ENCODE measurements around the gene CTH.

- TF ChIP-seq, protein P1, sequence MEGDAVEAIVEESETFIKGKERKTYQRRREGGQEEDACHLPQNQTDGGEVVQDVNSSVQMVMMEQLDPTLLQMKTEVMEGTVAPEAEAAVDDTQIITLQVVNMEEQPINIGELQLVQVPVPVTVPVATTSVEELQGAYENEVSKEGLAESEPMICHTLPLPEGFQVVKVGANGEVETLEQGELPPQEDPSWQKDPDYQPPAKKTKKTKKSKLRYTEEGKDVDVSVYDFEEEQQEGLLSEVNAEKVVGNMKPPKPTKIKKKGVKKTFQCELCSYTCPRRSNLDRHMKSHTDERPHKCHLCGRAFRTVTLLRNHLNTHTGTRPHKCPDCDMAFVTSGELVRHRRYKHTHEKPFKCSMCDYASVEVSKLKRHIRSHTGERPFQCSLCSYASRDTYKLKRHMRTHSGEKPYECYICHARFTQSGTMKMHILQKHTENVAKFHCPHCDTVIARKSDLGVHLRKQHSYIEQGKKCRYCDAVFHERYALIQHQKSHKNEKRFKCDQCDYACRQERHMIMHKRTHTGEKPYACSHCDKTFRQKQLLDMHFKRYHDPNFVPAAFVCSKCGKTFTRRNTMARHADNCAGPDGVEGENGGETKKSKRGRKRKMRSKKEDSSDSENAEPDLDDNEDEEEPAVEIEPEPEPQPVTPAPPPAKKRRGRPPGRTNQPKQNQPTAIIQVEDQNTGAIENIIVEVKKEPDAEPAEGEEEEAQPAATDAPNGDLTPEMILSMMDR (conservative IDR thresholded peaks at IDR 0.05; ENCODE audit: low read depth, low read length), result no peak
- TF ChIP-seq EZH2 (IDR thresholded peaks at IDR 0.05; ENCODE audit: borderline replicate concordance, low read depth, low read length, poor library complexity, severe bottlenecking), result no peak
These were observed 9.1 kb upstream of the CTH start for GRCh38 chr1:70401974-70402373.
